ENCODE measurements around the gene SLC9A9.

DNA sequence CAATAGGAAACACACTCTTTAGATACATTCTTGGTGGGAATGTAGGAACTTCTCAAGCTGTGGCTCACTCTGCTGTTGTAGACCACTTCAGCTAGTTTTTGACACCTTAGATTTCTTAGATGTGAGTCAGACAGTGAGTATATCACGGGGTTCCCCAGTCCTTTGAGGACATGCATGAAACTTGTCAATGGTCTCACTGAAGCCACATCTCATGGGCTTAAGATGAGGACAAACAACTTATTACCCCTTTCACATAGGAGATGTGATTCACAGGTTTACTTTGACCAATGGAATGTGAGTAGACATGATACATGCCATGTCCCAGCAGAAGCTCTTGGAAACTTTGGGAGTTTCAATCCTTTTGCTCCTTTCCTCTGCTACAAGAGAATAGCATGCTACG, 403.1 kb downstream of the SLC9A9 start:
- TF ChIP-seq POLR2A (IDR thresholded peaks at IDR 0.05; ENCODE audit: low read length) (no peak), GATA1 (IDR thresholded peaks at IDR 0.05; ENCODE audit: low read depth, low read length) (no peak)
